HG02943 (cell line): Measurements from ENCODE around the gene SORCS2.
A peak's percentile ranks its signal among the peaks of the same experiment; 100 is the strongest.

Experiments
- ATAC-seq: cut with Tn5 transposase; IDR thresholded peaks from one replicate; pipeline ENCODE4 v1.9.1; 2021; ENCODE audit warnings: mild to moderate bottlenecking, low read depth, moderate library complexity; ENCODE audit not compliant: unreplicated experiment

Gene SORCS2

GRCh38 chr4:7192252-7193029 lies at the start of gene SORCS2:
Gene SORCS2, plus strand, starts transcription at chr4:7192538.
- peak; percentile 56 for ATAC-seq

- ATAC-seq = no peak
Measured at GRCh38 chr4:7144374-7145290, 47.7 kb upstream of the SORCS2 start.

- no peak for ATAC-seq
Measured at GRCh38 chr4:7145291-7145934, 46.9 kb upstream of the SORCS2 start.

- ATAC-seq = no peak
Measured at GRCh38 chr4:7146059-7146785, 46.1 kb upstream of the SORCS2 start.

GRCh38 chr4:7146786-7147115 lies 45.6 kb upstream of the SORCS2 start:
- no peak for ATAC-seq

- ATAC-seq = no peak
Measured at GRCh38 chr4:7147261-7147660, 45.1 kb upstream of the SORCS2 start.

GRCh38 chr4:7147661-7148310 lies 44.6 kb upstream of the SORCS2 start:
- ATAC-seq = no peak

GRCh38 chr4:7148337-7148736 lies 44.0 kb upstream of the SORCS2 start:
- ATAC-seq = no peak

GRCh38 chr4:7150036-7150635 lies 42.2 kb upstream of the SORCS2 start:
- no peak for ATAC-seq

GRCh38 chr4:7151668-7152227 lies 40.6 kb upstream of the SORCS2 start:
- no peak for ATAC-seq

GRCh38 chr4:7153711-7154110 lies 38.6 kb upstream of the SORCS2 start:
- ATAC-seq = no peak

- no peak for ATAC-seq
Measured at GRCh38 chr4:7154351-7154981, 37.9 kb upstream of the SORCS2 start.

GRCh38 chr4:7155590-7156071 lies 36.7 kb upstream of the SORCS2 start:
- ATAC-seq = no peak

GRCh38 chr4:7156328-7156727 lies 36.0 kb upstream of the SORCS2 start:
- no peak for ATAC-seq

GRCh38 chr4:7156761-7157488 lies 35.4 kb upstream of the SORCS2 start:
- no peak for ATAC-seq

- ATAC-seq = no peak
Measured at GRCh38 chr4:7157666-7158065, 34.7 kb upstream of the SORCS2 start.

- ATAC-seq = no peak
Measured at GRCh38 chr4:7158081-7158750, 34.1 kb upstream of the SORCS2 start.

- no peak for ATAC-seq
Measured at GRCh38 chr4:7158991-7159390, 33.3 kb upstream of the SORCS2 start.
